Subcutaneous abdominal adipose tissue (tissue), 5 donors: ENCODE data around the gene EDEM1.

Experiments used
- H3K27ac ChIP-seq: one replicate; pipeline ENCODE4 v1.7.0; 2013; ENCODE audit warnings: low read depth, mild to moderate bottlenecking, inconsistent platforms, low read length, moderate library complexity
- H3K27me3 ChIP-seq, 5 donors: one replicate each; pipeline ENCODE4 v1.7.0; 2013; ENCODE audit warnings: low read length in 5 of 5, inconsistent platforms in 1 of 5; ENCODE audit not compliant: control insufficient read depth in 5 of 5, insufficient read depth in 4 of 5
- H3K36me3 ChIP-seq, 5 donors: one replicate each; pipeline ENCODE4 v1.7.0; 2013; ENCODE audit warnings: low read length in 5 of 5; ENCODE audit not compliant: control insufficient read depth in 5 of 5, insufficient read depth in 5 of 5
- H3K4me1 ChIP-seq, 5 donors: one replicate each; pipeline ENCODE4 v1.7.0; 2013; ENCODE audit warnings: low read length in 5 of 5, mild to moderate bottlenecking in 3 of 5, moderate library complexity in 1 of 5; ENCODE audit not compliant: control insufficient read depth in 5 of 5, insufficient read depth in 5 of 5
- H3K4me3 ChIP-seq, 5 donors: one replicate each; pipeline ENCODE4 v1.7.0; 2013; ENCODE audit warnings: low read length in 5 of 5, low read depth in 1 of 5
- H3K9ac ChIP-seq, 5 donors: one replicate each; pipeline ENCODE4 v1.7.0; 2013; ENCODE audit warnings: low read length in 5 of 5, mild to moderate bottlenecking in 4 of 5, moderate library complexity in 3 of 5
- H3K9me3 ChIP-seq, 5 donors: one replicate each; pipeline ENCODE4 v1.7.0; 2013; ENCODE audit warnings: low read length in 5 of 5; ENCODE audit not compliant: control insufficient read depth in 5 of 5
- donor health status: healthy.
- donor health status: healthy.
- donor health status: healthy.
- donor health status: healthy.
- donor health status: healthy.

EDEM1 gene

GRCh38 chr3:5213574-5213966 is 26.1 kb downstream of the EDEM1 start:
- Histone ChIP-seq H3K4me1 (peaks cover 0 to 7% (median 3%) of the 10 kb centered on the region in 5 donors), H3K27me3 (no peaks in the 10 kb centered on the region), H3K9ac (no peak overlapping the region), H3K9me3 (no peaks in the 10 kb centered on the region), H3K27ac (no peak overlapping the region), H3K36me3 (peaks cover 37 to 92% (median 87%) of the 10 kb centered on the region in 5 donors), H3K4me3 (no peak overlapping the region)

- Histone ChIP-seq H3K9me3 (no peaks in the 10 kb centered on the region), H3K9ac (no peak overlapping the region), H3K36me3 (peaks cover 32 to 87% (median 79%) of the 10 kb centered on the region in 5 donors), H3K4me3 (no peak overlapping the region), H3K4me1 (peaks cover 0 to 11% (median 4%) of the 10 kb centered on the region in 5 donors), H3K27ac (no peak overlapping the region), H3K27me3 (no peaks in the 10 kb centered on the region)
Measured at GRCh38 chr3:5214352-5214751, 26.8 kb downstream of the EDEM1 start.

- no peak overlapping the region for H3K27ac ChIP-seq
- H3K4me3 ChIP-seq, result no peak overlapping the region
- H3K27me3 ChIP-seq, result no peaks in the 10 kb centered on the region
- peaks cover 0 to 6% (median 4%) of the 10 kb centered on the region in 5 donors for H3K4me1 ChIP-seq
- no peaks in the 10 kb centered on the region for H3K9me3 ChIP-seq
- peaks cover 14 to 62% (median 49%) of the 10 kb centered on the region in 5 donors for H3K36me3 ChIP-seq
- no peak overlapping the region for H3K9ac ChIP-seq
Measured at GRCh38 chr3:5217824-5218595, 30.5 kb downstream of the EDEM1 start.

GRCh38 chr3:5218815-5219214 is 31.3 kb downstream of the EDEM1 start:
- no peak overlapping the region for H3K9ac ChIP-seq
- H3K27me3 ChIP-seq, result no peaks in the 10 kb centered on the region
- no peaks in the 10 kb centered on the region for H3K9me3 ChIP-seq
- H3K27ac ChIP-seq, result no peak overlapping the region
- H3K4me1 ChIP-seq, result peaks cover 0 to 6% (median 4%) of the 10 kb centered on the region in 5 donors
- peaks cover 14 to 54% (median 41%) of the 10 kb centered on the region in 5 donors for H3K36me3 ChIP-seq
- H3K4me3 ChIP-seq, result no peak overlapping the region

- H3K9me3 ChIP-seq, result no peaks in the 10 kb centered on the region
- peaks cover 14 to 50% (median 37%) of the 10 kb centered on the region in 5 donors for H3K36me3 ChIP-seq
- H3K4me3 ChIP-seq, result no peak overlapping the region
- H3K27ac ChIP-seq, result no peak overlapping the region
- H3K27me3 ChIP-seq, result no peaks in the 10 kb centered on the region
- H3K4me1 ChIP-seq, result peaks cover 0 to 6% (median 4%) of the 10 kb centered on the region in 5 donors
- H3K9ac ChIP-seq, result no peak overlapping the region
Measured at GRCh38 chr3:5219216-5219615, 31.7 kb downstream of the EDEM1 start.

DNA sequence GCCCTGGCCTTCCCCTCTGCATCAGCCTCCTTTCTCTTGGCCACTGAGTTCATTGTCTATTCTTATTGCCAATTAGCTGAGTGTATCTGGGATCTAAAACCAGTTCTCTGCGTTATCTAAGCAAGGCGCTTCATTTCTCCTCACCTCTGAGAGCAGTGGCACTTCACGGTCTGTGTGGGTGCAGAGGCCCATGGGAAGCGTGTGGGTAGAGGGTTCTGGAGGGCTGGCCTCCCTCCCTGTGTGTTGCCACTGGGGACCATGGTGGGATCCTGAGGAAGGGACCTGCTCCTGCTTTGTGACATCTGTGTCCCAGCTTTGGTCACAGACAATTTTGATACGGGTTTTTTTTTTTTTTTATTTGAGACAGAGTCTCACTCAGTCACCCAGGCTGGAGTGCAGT is 32.7 kb downstream of the EDEM1 start:
- Histone ChIP-seq H3K4me3 (no peak overlapping the region), H3K36me3 (peaks cover 14 to 40% (median 27%) of the 10 kb centered on the region in 5 donors), H3K9me3 (no peaks in the 10 kb centered on the region), H3K9ac (no peak overlapping the region), H3K4me1 (peaks cover 0 to 6% (median 4%) of the 10 kb centered on the region in 5 donors), H3K27me3 (no peaks in the 10 kb centered on the region), H3K27ac (no peak overlapping the region)

DNA sequence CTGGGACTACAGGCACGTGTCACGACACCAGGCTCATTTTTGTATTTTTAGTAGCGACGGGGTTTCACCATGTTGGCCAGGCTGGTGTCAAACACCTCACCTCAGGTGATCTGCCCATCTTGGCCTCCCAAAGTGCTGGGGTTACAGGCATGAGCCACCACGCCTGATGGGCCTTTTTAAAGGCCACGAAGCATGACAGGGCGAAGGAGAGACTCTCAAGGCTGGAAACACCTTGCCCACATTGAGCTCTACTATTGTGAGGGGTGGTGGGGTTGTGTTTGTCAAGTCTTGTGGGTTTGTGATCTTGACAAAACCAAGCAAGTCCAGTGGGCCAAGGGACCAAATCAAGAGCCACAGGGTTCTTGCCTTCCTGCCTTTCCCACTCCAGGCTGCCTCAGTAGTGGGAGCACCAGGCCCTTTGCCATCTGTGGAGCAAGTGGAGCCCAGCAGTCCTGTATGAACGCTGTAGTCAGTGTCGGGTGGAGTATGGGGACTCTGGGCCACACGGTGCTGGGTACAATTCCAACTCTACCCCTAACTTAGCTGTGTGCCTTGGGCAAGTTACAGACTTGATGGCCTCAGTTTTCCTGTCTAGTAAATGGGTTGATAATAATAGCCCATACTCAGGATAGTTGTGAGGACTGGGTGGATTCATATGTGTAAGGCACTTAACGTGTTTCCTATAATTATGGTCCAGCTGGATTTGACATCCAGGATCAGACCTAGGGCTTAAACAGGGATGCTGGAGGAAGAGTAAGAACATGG is 33.3 kb downstream of the EDEM1 start:
- no peak overlapping the region for H3K27ac ChIP-seq
- H3K36me3 ChIP-seq, result peaks cover 11 to 34% (median 20%) of the 10 kb centered on the region in 5 donors
- no peak overlapping the region for H3K4me3 ChIP-seq

GRCh38 chr3:5221701-5222100 is 34.2 kb downstream of the EDEM1 start:
- Histone ChIP-seq H3K9ac (no peak overlapping the region), H3K4me3 (no peak overlapping the region), H3K9me3 (no peaks in the 10 kb centered on the region), H3K4me1 (peaks cover 0 to 8% (median 4%) of the 10 kb centered on the region in 5 donors), H3K36me3 (peaks cover 6 to 27% (median 14%) of the 10 kb centered on the region in 5 donors), H3K27ac (no peak overlapping the region), H3K27me3 (no peaks in the 10 kb centered on the region)

More for the DNA sequence above, 33.3 kb downstream of the EDEM1 start:
- H3K9me3 ChIP-seq, result no peaks in the 10 kb centered on the region
- H3K27me3 ChIP-seq, result no peaks in the 10 kb centered on the region
- no peak overlapping the region for H3K9ac ChIP-seq
- H3K4me1 ChIP-seq, result peaks cover 0 to 6% (median 4%) of the 10 kb centered on the region in 5 donors

DNA sequence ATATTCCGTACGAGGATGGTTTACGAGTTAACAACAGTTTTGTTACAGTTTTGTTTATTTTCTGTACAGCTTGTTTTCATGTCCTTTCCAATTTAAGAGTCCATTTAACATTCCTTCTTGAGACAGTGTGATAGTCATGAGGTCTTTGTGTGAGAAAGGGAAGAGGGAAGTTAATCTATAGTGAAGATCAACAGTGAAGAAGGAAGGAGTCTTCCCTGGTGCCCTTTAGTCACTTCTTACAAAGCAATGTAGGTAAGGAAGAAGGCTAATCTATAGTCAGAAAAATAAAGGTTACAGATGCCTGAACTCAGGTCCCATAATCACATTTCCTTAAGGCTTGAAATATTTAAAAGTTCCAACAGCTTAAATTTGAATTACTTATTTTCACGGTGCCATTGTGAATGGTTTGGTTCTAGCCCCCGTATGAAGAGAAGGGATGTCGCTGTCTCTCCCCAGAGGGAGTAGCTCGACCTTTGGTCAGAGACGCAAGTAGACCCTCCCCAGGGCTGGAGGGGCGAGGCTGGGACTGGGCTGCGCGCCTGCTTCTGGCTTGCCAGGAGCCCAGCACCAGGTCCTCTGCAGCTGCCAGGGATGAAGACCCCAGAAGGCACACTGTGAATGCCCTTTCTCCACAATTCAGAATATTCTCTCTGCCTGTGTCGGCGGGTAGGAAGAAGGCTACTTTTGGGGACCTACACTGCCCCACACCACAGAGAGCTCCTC is 34.9 kb downstream of the EDEM1 start:
- Histone ChIP-seq H3K4me1 (peaks cover 0 to 8% (median 4%) of the 10 kb centered on the region in 5 donors), H3K27ac (no peak overlapping the region), H3K4me3 (no peak overlapping the region), H3K27me3 (no peaks in the 10 kb centered on the region), H3K9ac (no peak overlapping the region), H3K36me3 (peaks cover 0 to 20% (median 8%) of the 10 kb centered on the region in 5 donors), H3K9me3 (no peaks in the 10 kb centered on the region)
